Measurements from ENCODE around the gene PTBP3. TPM values are rescaled to one million over a fixed set of nuclear protein-coding genes. Genes with fewer than 3 reads are reported as not detected.
"Not testable (repeated sequence)": the region's sequence is repeated elsewhere in the genome, so short reads cannot be mapped to it uniquely, and the experiment has no call there.

Gene PTBP3
- total RNA-seq, 1 donor from 2014 or later = 163 TPM

GRCh38 chr9:112325600-112325999 is 7.8 kb downstream of the PTBP3 start:
- intact Hi-C loops (cut with micrococcal nuclease) = no loop called here

- intact Hi-C loops (cut with micrococcal nuclease) = no loop called here
Observed at GRCh38 chr9:112325127-112325526, 8.3 kb downstream of the PTBP3 start.

GRCh38 chr9:112323378-112323854 is 10.0 kb downstream of the PTBP3 start:
- intact Hi-C loops (cut with micrococcal nuclease) = no loop called here

GRCh38 chr9:112322701-112323377 is 10.6 kb downstream of the PTBP3 start:
- intact Hi-C loops (cut with micrococcal nuclease) = no loop called here

GRCh38 chr9:112316258-112316943 is 17.0 kb downstream of the PTBP3 start:
- intact Hi-C loops (cut with micrococcal nuclease) = no loop called here

GRCh38 chr9:112315331-112316257 is 17.8 kb downstream of the PTBP3 start:
- intact Hi-C loops (cut with micrococcal nuclease) = no loop called here

- intact Hi-C loops (cut with micrococcal nuclease) = no loop called here
Observed at GRCh38 chr9:112312139-112312538, 21.3 kb downstream of the PTBP3 start.

GRCh38 chr9:112311497-112311896 is 21.9 kb downstream of the PTBP3 start:
- intact Hi-C loops (cut with micrococcal nuclease) = no loop called here

GRCh38 chr9:112310826-112311225 is 22.6 kb downstream of the PTBP3 start:
- intact Hi-C loops (cut with micrococcal nuclease) = no loop called here

GRCh38 chr9:112308588-112308987 is 24.8 kb downstream of the PTBP3 start:
- intact Hi-C loops (cut with micrococcal nuclease) = no loop called here

GRCh38 chr9:112301420-112301819 is 32.0 kb downstream of the PTBP3 start:
- intact Hi-C loops (cut with micrococcal nuclease) = no loop called here

- intact Hi-C loops (cut with micrococcal nuclease) = no loop called here
Observed at GRCh38 chr9:112299514-112299913, 33.9 kb downstream of the PTBP3 start.

- intact Hi-C loops (cut with micrococcal nuclease) = no loop called here
Observed at GRCh38 chr9:112296929-112297328, 36.5 kb downstream of the PTBP3 start.

GRCh38 chr9:112295174-112295573 is 38.2 kb downstream of the PTBP3 start:
- intact Hi-C loops (cut with micrococcal nuclease) = no loop called here

GRCh38 chr9:112288029-112288428 is 45.4 kb downstream of the PTBP3 start:
- intact Hi-C loops (cut with micrococcal nuclease) = no loop called here

- intact Hi-C loops (cut with micrococcal nuclease) = no loop called here
Observed at GRCh38 chr9:112286926-112287325, 46.5 kb downstream of the PTBP3 start.

GRCh38 chr9:112285056-112285455 is 48.4 kb downstream of the PTBP3 start:
- intact Hi-C loops (cut with micrococcal nuclease) = no loop called here

- intact Hi-C loops (cut with micrococcal nuclease) = no loop called here
Observed at GRCh38 chr9:112283582-112284253, 49.7 kb downstream of the PTBP3 start.

GRCh38 chr9:112282841-112283240 is 50.6 kb downstream of the PTBP3 start:
- intact Hi-C loops (cut with micrococcal nuclease) = not testable (repeated sequence)

GRCh38 chr9:112280904-112281303 is 52.5 kb downstream of the PTBP3 start:
- intact Hi-C loops (cut with micrococcal nuclease) = no loop called here

- intact Hi-C loops (cut with micrococcal nuclease) = no loop called here
Observed at GRCh38 chr9:112279501-112279900, 53.9 kb downstream of the PTBP3 start.
